DOHH2 (cell line): ENCODE results near the gene LYRM4.

Experiments used
- EZH2phosphoT487 ChIP-seq: fragments of 200-600 bp; sonication (generic); IDR thresholded peaks from 2 replicates; pipeline ENCODE4 v1.6.1; 2017; ENCODE audit warnings: borderline replicate concordance, mild to moderate bottlenecking, antibody characterized with exemption, low read length, moderate library complexity, mixed read lengths
- TF ChIP-seq, protein P1 (sequence below): fragments of 200-600 bp; sonication (generic); IDR thresholded peaks from one replicate; pipeline ENCODE4 v1.5.1; 2014; ENCODE audit warnings: antibody characterized with exemption, mild to moderate bottlenecking, low read depth, low read length; ENCODE audit not compliant: poor library complexity, severe bottlenecking

DNA sequence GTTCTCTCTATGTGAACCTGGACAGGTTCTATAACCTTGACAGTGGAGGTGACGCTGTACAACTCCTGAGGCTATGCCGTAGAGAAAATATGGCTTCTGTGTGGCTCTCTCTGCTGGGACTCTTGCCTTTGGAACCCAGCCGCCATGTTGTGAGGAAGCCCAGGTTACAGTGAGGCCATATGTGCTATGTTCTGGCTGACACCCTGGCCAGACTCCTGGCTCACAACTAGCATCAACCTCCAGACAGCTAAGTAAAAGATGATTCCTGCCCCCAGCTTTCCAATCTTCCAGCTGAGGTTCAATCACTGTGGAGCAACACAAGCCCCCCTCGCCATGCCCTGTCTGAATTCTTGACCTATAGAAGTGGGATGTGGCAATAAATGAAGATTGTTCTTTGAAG lies 118.6 kb downstream of the LYRM4 start:
- TF ChIP-seq, protein P1, sequence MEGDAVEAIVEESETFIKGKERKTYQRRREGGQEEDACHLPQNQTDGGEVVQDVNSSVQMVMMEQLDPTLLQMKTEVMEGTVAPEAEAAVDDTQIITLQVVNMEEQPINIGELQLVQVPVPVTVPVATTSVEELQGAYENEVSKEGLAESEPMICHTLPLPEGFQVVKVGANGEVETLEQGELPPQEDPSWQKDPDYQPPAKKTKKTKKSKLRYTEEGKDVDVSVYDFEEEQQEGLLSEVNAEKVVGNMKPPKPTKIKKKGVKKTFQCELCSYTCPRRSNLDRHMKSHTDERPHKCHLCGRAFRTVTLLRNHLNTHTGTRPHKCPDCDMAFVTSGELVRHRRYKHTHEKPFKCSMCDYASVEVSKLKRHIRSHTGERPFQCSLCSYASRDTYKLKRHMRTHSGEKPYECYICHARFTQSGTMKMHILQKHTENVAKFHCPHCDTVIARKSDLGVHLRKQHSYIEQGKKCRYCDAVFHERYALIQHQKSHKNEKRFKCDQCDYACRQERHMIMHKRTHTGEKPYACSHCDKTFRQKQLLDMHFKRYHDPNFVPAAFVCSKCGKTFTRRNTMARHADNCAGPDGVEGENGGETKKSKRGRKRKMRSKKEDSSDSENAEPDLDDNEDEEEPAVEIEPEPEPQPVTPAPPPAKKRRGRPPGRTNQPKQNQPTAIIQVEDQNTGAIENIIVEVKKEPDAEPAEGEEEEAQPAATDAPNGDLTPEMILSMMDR, result no peak
- TF ChIP-seq EZH2phosphoT487, result no peak
